A673 (cell line): Measurements from ENCODE around the gene GLI3. TPM values are rescaled to one million over a fixed set of nuclear protein-coding genes. Genes with fewer than 3 reads are reported as not detected.
A peak's percentile ranks its signal among the peaks of the same experiment; 100 is the strongest.

Experiments
- BruUV-seq: library from RNA; stranded (reverse); fragments of 400-500 nt; replicated peaks from 2 replicates; lab custom pipeline; 2021; lab: Mats Ljungman, UMichigan
- CTCF ChIA-PET: fragments of 300-600 bp; sonication (Branson Sonifier 250); formaldehyde crosslinking; loops from one replicate; lab custom pipeline; 2022; ENCODE audit warnings: antibody characterized with exemption; lab: Charles Lee
- POLR2A ChIA-PET: fragments of 300-600 bp; sonication (Branson Sonifier 250); formaldehyde crosslinking; loops from one replicate; lab custom pipeline; 2022; ENCODE audit warnings: antibody characterized with exemption; ENCODE audit not compliant: low non-redundant PET; lab: Charles Lee
- DNase-seq: peaks from one replicate; pipeline ENCODE4 v3.0.0-alpha.2; 2015; ENCODE audit warnings: low spot score
- H3K27ac ChIP-seq: fragments of 200-600 bp; sonication (generic); 2 replicates; pipeline ENCODE4 v1.5.1; 2016; ENCODE audit warnings: mixed run types, low read depth, mild to moderate bottlenecking, mixed read lengths, antibody characterized with exemption, low read length; ENCODE audit not compliant: poor library complexity, severe bottlenecking
- H3K27me3 ChIP-seq: fragments of 200-600 bp; sonication (generic); replicated peaks from 2 replicates; pipeline ENCODE4 v1.6.1; 2017; ENCODE audit warnings: mixed run types, low read depth, mild to moderate bottlenecking, mixed read lengths, antibody characterized with exemption, low read length; ENCODE audit not compliant: insufficient read depth, poor library complexity
- H3K36me3 ChIP-seq: fragments of 200-600 bp; sonication (generic); 2 replicates; pipeline ENCODE4 v1.6.1; 2016; ENCODE audit warnings: mixed run types, mild to moderate bottlenecking, mixed read lengths, antibody characterized with exemption, low read length; ENCODE audit not compliant: insufficient read depth, poor library complexity, severe bottlenecking
- H3K4me1 ChIP-seq: fragments of 200-600 bp; sonication (generic); 2 replicates; pipeline ENCODE4 v1.6.1; 2017; ENCODE audit warnings: mixed run types, mild to moderate bottlenecking, mixed read lengths, antibody characterized with exemption, low read length; ENCODE audit not compliant: insufficient read depth, poor library complexity, severe bottlenecking
- H3K4me3 ChIP-seq: fragments of 200-600 bp; sonication (generic); 2 replicates; pipeline ENCODE4 v1.5.1; 2016; ENCODE audit warnings: low read depth, mixed run types, mild to moderate bottlenecking, mixed read lengths, low read length; ENCODE audit not compliant: poor library complexity, severe bottlenecking
- H3K9me3 ChIP-seq: fragments of 200-600 bp; sonication (generic); 2 replicates; pipeline ENCODE4 v1.6.1; 2016; ENCODE audit warnings: mixed run types, low read depth, mild to moderate bottlenecking, mixed read lengths, antibody characterized with exemption, low read length; ENCODE audit not compliant: poor library complexity, severe bottlenecking
- EZH2 ChIP-seq: fragments of 200-600 bp; sonication (generic); IDR thresholded peaks from 2 replicates; pipeline ENCODE4 v1.6.1; 2017; ENCODE audit warnings: borderline replicate concordance, low read depth, mild to moderate bottlenecking, mixed read lengths, antibody characterized with exemption, low read length; ENCODE audit not compliant: poor library complexity, severe bottlenecking
- intact Hi-C: fragments of 100-400 bp; cut with micrococcal nuclease; formaldehyde crosslinking; loops from one replicate; pipeline ENCODE4 v1.10.0; 2022; ENCODE audit not compliant: unreplicated experiment
- total RNA-seq: library from RNA; stranded (reverse); gene quantifications from 2 replicates; pipeline ENCODE4 v1.2.3, GENCODE V29; 2021
- TF ChIP-seq, protein P1 (sequence below): fragments of 300-800, 200-600 bp; sonication (generic); conservative IDR thresholded peaks from 2 replicates; pipeline ENCODE4 v1.5.1; 2017; ENCODE audit warnings: low read depth, mild to moderate bottlenecking, antibody characterized with exemption, low read length, moderate library complexity, mixed read lengths

GLI3 gene
- total RNA-seq, 1 experiment from 2014 or later: 52.6 TPM

GRCh38 chr7:42234736-42235135, 2.3 kb downstream of the GLI3 start:
- ChIA-PET CTCF (no interaction called here), POLR2A (no interaction called here)
- DNase-seq: no peak
- no TSS peak for BruUV-seq
- Histone ChIP-seq H3K36me3 (no peaks in the 10 kb centered on the region), H3K4me1 (peaks cover 74% of the 10 kb centered on the region), H3K27ac (peak overlapping the region; percentile 63), H3K4me3 (peak overlapping the region; percentile 89), H3K9me3 (no peaks in the 10 kb centered on the region), H3K27me3 (no peaks in the 10 kb centered on the region)
- TF ChIP-seq EZH2: no peak
- TF ChIP-seq, protein P1, sequence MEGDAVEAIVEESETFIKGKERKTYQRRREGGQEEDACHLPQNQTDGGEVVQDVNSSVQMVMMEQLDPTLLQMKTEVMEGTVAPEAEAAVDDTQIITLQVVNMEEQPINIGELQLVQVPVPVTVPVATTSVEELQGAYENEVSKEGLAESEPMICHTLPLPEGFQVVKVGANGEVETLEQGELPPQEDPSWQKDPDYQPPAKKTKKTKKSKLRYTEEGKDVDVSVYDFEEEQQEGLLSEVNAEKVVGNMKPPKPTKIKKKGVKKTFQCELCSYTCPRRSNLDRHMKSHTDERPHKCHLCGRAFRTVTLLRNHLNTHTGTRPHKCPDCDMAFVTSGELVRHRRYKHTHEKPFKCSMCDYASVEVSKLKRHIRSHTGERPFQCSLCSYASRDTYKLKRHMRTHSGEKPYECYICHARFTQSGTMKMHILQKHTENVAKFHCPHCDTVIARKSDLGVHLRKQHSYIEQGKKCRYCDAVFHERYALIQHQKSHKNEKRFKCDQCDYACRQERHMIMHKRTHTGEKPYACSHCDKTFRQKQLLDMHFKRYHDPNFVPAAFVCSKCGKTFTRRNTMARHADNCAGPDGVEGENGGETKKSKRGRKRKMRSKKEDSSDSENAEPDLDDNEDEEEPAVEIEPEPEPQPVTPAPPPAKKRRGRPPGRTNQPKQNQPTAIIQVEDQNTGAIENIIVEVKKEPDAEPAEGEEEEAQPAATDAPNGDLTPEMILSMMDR: no peak
- intact Hi-C loops: loop anchor here (5.0 to 10.0 kb wide), 3 partner anchors 92 to 610 kb away; no protein-coding TSS in a partner anchor

DNA sequence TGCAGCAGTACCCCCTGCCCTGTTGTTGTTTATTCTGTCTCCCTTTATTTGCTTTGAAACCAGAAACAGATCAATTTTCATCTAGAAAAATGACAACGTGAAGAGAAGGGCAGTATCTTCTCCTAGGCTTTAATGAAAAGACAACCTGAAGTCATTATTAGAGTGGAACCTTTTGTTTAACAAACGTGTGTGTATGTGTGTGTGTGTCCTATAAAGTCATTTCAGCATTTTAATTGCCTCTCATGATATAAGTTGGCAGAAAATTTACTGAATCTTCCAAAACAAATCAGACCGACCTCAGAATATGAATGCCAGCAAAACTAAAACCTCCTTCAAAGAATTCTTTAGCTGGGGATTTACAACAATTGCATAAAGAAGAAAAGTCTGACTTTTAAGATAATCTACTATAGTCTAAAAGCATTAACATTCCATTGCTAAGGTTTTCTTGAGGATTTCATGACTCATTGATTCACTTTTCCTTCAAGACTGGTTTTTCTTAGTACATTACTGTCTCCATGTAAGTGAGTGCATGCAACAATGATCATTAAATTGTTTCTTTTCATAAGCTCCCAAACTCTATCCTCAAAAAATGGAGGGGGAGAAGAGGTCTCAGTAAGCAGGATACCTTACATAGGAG, 3.2 kb downstream of the GLI3 start:
- peaks cover 75% of the 10 kb centered on the region for H3K4me1 ChIP-seq
- DNase-seq: peak; percentile 40
- no peaks in the 10 kb centered on the region for H3K27me3 ChIP-seq
- ChIA-PET CTCF (interaction anchor here (1.0 kb wide), 1 partner anchor 293 kb away, joined by 3 read pairs; no protein-coding TSS in a partner anchor), POLR2A (no interaction called here)
- no TSS peak for BruUV-seq
- H3K9me3 ChIP-seq: no peaks in the 10 kb centered on the region
- TF ChIP-seq EZH2: no peak
- TF ChIP-seq, protein P1: no peak
- peak overlapping the region; percentile 63 for H3K27ac ChIP-seq
- intact Hi-C loops: loop anchor here (5.0 to 10.0 kb wide), 2 partner anchors 92 to 611 kb away; no protein-coding TSS in a partner anchor
- no peaks in the 10 kb centered on the region for H3K36me3 ChIP-seq
- peak overlapping the region; percentile 89 for H3K4me3 ChIP-seq

GRCh38 chr7:42233171-42233570, 3.8 kb downstream of the GLI3 start:
- Histone ChIP-seq H3K4me1 (peaks cover 73% of the 10 kb centered on the region), H3K9me3 (no peaks in the 10 kb centered on the region), H3K27ac (peak overlapping the region; percentile 63), H3K4me3 (peak overlapping the region; percentile 89), H3K36me3 (no peaks in the 10 kb centered on the region), H3K27me3 (no peaks in the 10 kb centered on the region)
- TF ChIP-seq EZH2: no peak
- TF ChIP-seq, protein P1: no peak
- no TSS peak for BruUV-seq
- intact Hi-C loops: loop anchor here (5.0 to 10.0 kb wide), 2 partner anchors 91 to 612 kb away; no protein-coding TSS in a partner anchor
- peak; percentile 68 for DNase-seq
- POLR2A ChIA-PET: no interaction called here
- CTCF ChIA-PET: interaction anchor here (1.0 kb wide), 1 partner anchor 292 kb away, joined by 3 read pairs; no protein-coding TSS in a partner anchor
